ENCODE results near the gene GCAT.

Gene GCAT

DNA sequence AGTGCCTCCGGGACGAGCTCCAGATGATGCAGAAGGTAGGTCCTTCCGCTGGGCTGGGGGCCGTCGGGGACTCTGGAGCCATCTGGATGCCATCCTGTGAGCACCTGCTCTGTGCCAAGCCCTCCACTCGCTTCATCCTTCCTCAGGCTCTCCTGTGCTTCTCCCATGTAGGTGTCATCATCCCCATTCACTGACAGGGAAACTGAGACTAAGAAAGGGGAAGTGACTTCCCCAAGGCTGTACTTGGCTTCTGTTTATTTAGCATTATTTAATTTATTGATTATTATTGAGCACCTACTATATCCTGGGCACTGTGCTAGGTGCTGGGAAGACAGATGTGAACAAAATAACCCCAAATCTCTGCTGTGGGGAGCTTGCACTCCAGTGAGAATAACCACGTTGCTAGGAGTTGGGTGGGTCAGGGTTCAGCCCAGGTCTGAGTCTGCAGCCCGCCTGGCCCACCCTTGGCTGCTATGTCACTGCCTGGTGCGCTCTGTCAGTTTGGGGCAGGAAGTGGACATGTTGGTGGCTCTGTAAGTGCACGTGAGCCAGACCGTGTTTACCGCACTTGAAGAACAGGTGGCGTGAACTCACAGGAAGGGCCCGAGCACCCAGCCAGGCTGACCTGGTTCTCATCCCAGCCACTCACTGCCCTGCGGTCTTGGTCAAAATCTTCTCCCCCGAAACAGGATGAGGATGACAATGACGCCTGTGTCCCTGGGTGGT lies 35.9 kb upstream of the GCAT start:
- peaks cover 29% of the 10 kb centered on the region for H3K36me3 ChIP-seq (ENCODE audit: control insufficient read depth, insufficient read depth, low read length)
- H3K27ac ChIP-seq (ENCODE audit: low read depth, low read length): no peak overlapping the region
- H3K9ac ChIP-seq (ENCODE audit: low read length): no peak overlapping the region
- H3K4me3 ChIP-seq (ENCODE audit: low read length): no peak overlapping the region
- no peaks in the 10 kb centered on the region for H3K27me3 ChIP-seq (ENCODE audit: control insufficient read depth, insufficient read depth, low read length)
- H3K4me1 ChIP-seq (ENCODE audit: control insufficient read depth, insufficient read depth, low read length): no peaks in the 10 kb centered on the region

DNA sequence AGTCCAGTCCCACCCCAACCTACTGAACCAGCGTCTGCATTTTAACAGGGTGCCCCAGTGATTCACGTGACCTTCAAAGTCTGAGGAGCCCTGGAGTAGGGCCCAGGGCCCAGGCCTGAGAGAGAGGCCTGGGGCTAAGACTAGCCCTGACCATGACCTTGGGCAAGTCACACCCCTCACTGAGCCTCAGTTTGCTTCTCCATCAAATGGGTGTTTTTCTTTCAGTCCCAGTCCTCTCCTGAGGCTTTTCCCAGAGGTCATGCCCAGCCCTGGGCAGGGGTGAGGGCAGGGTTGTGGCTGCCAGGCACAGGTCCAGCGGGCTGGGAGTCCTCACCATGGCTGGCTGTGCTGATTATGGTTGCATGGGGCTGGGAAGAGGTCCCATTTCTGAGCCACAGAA lies 33.0 kb upstream of the GCAT start:
- Histone ChIP-seq H3K9ac (ENCODE audit: low read length) (no peak overlapping the region), H3K27ac (ENCODE audit: low read depth, low read length) (no peak overlapping the region), H3K4me3 (ENCODE audit: low read length) (no peak overlapping the region), H3K36me3 (ENCODE audit: control insufficient read depth, insufficient read depth, low read length) (peaks cover 22% of the 10 kb centered on the region), H3K27me3 (ENCODE audit: control insufficient read depth, insufficient read depth, low read length) (no peaks in the 10 kb centered on the region), H3K4me1 (ENCODE audit: control insufficient read depth, insufficient read depth, low read length) (peaks cover 4% of the 10 kb centered on the region)

DNA sequence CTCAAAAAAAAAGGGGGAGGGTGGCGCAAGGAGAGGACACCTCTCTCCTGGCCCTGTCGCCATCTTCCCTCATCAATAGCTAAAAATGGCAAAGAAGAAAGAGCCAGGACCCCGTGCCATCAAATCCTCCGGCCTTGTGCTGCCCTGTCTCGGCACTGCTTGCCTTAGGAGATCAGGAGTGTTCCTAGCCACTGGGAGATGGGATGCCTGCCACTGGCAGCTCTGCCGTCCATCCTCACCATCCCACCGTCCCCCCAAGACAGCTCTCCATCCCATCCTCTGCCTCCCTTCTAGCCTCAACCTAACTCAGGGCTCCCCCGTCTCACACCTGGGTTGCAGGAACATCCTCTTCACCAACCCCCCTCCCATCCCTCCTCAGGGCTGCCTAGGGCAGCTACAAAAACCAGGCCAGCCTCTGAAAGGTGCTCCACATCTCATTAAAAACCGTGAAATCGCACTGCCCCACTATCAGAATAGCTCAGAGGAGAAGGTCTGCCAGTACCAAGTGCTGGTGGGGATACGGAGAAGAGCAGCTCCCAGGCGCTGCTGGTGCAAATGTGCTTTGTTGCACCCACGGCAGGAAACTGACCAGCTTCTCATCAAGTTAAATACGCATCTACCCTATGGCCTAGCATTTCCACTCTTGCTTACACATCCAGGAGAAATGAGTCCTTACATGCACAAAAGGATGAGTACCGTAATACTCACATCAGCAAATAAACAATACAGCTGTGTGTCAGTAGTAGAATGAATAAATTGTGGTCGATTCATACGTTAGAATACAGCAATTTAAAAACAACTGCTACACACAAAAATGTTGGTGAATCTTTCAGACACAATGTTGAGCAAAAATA lies 31.7 kb upstream of the GCAT start:
- Histone ChIP-seq H3K9ac (ENCODE audit: low read length) (no peak overlapping the region), H3K36me3 (ENCODE audit: control insufficient read depth, insufficient read depth, low read length) (peaks cover 20% of the 10 kb centered on the region), H3K27me3 (ENCODE audit: control insufficient read depth, insufficient read depth, low read length) (no peaks in the 10 kb centered on the region), H3K4me1 (ENCODE audit: control insufficient read depth, insufficient read depth, low read length) (peaks cover 4% of the 10 kb centered on the region), H3K27ac (ENCODE audit: low read depth, low read length) (peak overlapping the region; percentile 14), H3K4me3 (ENCODE audit: low read length) (no peak overlapping the region)

DNA sequence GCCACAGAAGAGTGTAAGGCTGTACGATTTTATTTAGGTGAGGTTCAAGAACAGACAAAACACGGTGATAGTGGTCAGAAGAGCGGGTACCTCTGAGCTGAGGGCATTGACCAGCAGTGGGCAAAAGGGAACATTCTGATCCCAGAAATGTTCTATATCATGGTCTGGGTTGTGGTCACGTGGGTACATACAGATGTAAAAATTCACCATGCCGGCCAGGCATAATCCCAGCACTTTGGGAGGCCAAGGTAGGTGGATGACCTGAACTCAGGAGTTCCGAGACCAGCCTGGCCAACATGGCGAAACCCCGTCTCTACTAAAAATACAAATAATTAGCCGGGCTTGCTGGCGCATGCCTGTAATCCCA lies 31.1 kb upstream of the GCAT start:
- Histone ChIP-seq H3K4me3 (ENCODE audit: low read length) (no peak overlapping the region), H3K36me3 (ENCODE audit: control insufficient read depth, insufficient read depth, low read length) (peaks cover 15% of the 10 kb centered on the region), H3K4me1 (ENCODE audit: control insufficient read depth, insufficient read depth, low read length) (peaks cover 4% of the 10 kb centered on the region), H3K27me3 (ENCODE audit: control insufficient read depth, insufficient read depth, low read length) (no peaks in the 10 kb centered on the region), H3K9ac (ENCODE audit: low read length) (no peak overlapping the region), H3K27ac (ENCODE audit: low read depth, low read length) (peak overlapping the region; percentile 14)

DNA sequence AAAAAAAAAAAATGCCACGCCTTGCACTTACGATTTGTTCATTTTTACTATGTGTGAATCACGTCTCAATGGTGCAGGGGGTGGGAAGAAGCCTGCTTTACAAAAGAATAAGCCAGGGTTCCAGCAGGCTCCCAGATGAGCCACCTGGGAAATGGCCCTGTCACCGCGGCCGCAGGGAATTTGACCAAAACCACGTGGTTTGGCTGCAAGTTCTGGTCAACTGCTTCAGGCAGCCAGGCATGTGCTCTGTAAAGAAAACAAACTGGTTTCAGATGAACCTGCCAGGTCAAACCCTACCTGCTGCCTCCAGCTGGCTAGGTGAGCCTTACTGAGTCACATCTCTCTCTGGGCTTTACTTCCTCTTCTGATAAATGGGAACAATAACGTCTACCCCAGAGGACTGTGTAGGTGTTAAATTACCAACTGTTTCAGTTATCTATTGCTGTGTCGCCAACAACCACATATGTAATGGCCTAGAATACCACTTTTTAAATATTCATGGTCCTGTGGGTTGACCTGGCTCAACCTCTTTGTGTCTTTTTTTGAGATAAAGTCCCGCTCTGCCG lies 30.5 kb upstream of the GCAT start:
- Histone ChIP-seq H3K36me3 (ENCODE audit: control insufficient read depth, insufficient read depth, low read length) (peaks cover 10% of the 10 kb centered on the region), H3K4me1 (ENCODE audit: control insufficient read depth, insufficient read depth, low read length) (peaks cover 4% of the 10 kb centered on the region), H3K27ac (ENCODE audit: low read depth, low read length) (no peak overlapping the region), H3K9ac (ENCODE audit: low read length) (no peak overlapping the region), H3K4me3 (ENCODE audit: low read length) (no peak overlapping the region), H3K27me3 (ENCODE audit: control insufficient read depth, insufficient read depth, low read length) (no peaks in the 10 kb centered on the region)

DNA sequence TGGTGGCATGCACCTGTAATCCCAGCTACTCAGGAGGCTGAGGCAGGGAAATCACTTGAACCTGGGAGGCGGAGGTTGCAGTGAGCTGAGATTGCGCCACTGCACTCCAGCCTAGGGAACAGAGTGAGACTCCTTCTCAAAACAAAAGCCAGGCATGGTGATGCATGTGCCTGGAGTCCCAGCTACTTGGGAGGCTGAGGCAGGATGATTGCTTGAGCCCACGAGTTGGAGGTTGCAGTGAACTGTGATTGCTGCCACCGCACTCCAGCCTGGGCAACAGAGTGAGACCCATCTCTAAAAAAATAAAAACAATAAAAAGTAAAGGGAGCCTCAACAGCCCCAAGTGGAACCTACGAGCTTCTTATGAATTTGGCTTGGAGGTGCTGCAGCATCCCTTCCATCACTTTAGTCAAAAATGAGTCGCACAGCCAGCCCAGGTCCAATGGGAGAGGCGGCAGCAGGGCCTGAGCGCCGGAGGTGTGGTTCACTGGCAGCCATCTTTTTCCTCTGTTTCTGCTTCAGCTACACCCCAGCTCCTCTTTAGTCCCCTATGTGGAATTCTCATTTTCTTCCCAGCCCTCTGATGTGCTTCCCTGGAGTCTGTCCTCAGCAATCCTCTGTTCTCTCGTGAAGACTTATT lies 29.2 kb upstream of the GCAT start:
- Histone ChIP-seq H3K36me3 (ENCODE audit: control insufficient read depth, insufficient read depth, low read length) (peaks cover 5% of the 10 kb centered on the region), H3K4me1 (ENCODE audit: control insufficient read depth, insufficient read depth, low read length) (peaks cover 4% of the 10 kb centered on the region), H3K27ac (ENCODE audit: low read depth, low read length) (no peak overlapping the region), H3K9ac (ENCODE audit: low read length) (no peak overlapping the region), H3K27me3 (ENCODE audit: control insufficient read depth, insufficient read depth, low read length) (no peaks in the 10 kb centered on the region), H3K4me3 (ENCODE audit: low read length) (no peak overlapping the region)

DNA sequence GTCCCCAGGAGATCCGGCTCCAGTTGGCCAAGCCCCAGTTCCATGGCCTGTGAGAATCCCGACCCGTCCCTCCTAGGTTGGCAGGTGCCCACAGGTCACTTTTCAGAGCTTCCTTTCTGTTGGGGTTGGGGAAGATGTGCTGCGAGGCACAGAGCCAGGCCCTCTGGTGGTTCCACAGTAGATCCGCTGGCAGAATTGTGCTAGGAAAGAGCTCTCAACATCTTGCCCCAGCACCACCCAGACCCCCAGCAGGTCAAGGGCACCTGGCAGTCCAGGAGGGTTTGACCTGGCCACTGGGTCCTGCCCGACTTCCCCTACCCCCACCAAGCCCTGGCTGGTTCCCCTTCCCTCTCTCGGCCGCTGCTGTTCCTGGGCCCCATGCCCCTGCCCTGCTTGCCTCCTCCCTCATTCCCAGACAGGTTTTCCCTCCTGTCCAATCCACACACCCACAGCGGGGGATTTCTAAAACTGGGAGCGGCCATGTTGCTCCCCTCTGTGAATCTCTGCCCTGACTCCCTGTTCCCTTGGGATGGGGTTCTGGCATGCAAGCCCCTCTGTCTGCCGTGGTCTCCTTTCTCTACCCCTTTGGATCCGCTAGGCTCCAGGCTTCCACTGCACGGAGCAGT lies 26.2 kb upstream of the GCAT start:
- H3K4me1 ChIP-seq (ENCODE audit: control insufficient read depth, insufficient read depth, low read length): peaks cover 4% of the 10 kb centered on the region

DNA sequence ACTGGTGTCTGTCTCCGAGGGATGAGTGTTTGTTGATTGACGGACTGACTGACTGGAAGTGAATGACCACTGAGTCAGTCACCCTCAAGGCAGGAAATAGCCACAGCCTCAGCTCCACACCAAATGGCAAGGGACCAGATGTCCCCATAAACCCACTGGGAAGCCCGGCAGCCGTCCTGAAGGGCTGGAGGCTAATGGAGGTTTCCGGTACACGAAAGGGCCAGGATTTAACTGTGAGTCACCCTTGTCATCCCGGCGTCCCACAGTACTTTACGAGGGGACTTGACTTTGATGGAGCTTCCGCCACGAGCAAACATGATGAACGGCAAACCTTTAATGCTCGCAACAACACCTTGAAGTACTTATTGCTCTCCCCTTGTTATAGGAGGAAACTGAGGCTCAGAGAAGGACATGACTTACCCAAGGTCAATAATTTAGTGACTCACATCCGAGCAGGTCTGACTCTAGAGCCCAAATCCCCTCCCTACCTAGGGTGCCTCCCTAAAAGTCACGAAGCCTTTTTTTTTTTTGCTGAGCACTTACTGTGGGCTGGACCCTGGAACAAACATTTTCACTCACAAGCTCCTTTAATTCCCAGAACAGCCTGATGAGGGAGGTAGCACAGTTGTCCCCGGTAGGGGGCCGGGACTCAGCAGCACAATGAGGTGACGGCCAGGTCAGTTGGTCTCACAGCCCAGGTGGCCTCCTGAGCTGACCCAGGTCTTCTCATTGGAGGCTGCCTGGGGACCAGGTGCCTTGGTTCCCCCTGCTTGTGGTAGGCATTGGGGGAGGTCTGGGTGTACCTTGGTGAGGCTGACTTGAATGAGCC lies 25.2 kb upstream of the GCAT start:
- no peak overlapping the region for H3K4me3 ChIP-seq (ENCODE audit: low read length)
- no peaks in the 10 kb centered on the region for H3K4me1 ChIP-seq (ENCODE audit: control insufficient read depth, insufficient read depth, low read length)
- H3K9ac ChIP-seq (ENCODE audit: low read length): no peak overlapping the region
- H3K36me3 ChIP-seq (ENCODE audit: control insufficient read depth, insufficient read depth, low read length): no peaks in the 10 kb centered on the region
- no peak overlapping the region for H3K27ac ChIP-seq (ENCODE audit: low read depth, low read length)
- H3K27me3 ChIP-seq (ENCODE audit: control insufficient read depth, insufficient read depth, low read length): no peaks in the 10 kb centered on the region

More for the DNA sequence above, 26.2 kb upstream of the GCAT start:
- Histone ChIP-seq H3K4me3 (ENCODE audit: low read length) (no peak overlapping the region), H3K36me3 (ENCODE audit: control insufficient read depth, insufficient read depth, low read length) (no peaks in the 10 kb centered on the region), H3K27ac (ENCODE audit: low read depth, low read length) (no peak overlapping the region), H3K9ac (ENCODE audit: low read length) (no peak overlapping the region), H3K27me3 (ENCODE audit: control insufficient read depth, insufficient read depth, low read length) (no peaks in the 10 kb centered on the region)

DNA sequence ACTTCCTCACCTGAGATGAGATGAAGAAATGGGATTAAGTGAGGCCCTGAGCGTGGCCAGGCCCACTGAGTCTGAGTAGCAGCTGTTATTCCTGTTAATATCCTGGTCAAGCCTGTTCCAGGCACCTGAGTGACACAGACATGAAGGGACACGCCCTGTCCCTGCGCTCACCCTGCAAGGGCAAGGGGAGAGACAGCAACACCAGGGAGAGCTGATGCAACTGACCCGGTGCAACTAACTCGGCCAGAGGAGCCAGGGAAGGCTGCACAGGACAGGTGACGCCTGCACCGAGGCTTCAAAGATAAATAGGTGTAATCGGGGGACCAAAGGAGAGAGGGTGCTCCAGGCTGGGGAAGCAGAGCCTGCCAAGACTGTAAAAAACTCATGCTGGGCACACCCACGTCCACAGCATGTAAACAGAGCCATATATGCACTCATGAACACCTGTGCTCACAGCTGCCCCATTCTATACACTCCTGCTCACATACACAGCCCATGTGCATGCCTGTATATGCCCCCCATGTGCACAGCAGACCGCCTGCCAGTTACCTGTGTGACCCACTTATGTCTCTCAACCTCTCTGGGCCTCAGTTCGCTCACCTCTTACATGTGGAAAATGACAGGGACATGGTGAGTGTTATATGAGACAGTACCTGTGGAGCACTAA lies 22.8 kb upstream of the GCAT start:
- no peaks in the 10 kb centered on the region for H3K4me1 ChIP-seq (ENCODE audit: control insufficient read depth, insufficient read depth, low read length)
- H3K27me3 ChIP-seq (ENCODE audit: control insufficient read depth, insufficient read depth, low read length): no peaks in the 10 kb centered on the region
- no peak overlapping the region for H3K27ac ChIP-seq (ENCODE audit: low read depth, low read length)
- H3K36me3 ChIP-seq (ENCODE audit: control insufficient read depth, insufficient read depth, low read length): no peaks in the 10 kb centered on the region
- no peak overlapping the region for H3K4me3 ChIP-seq (ENCODE audit: low read length)
- no peak overlapping the region for H3K9ac ChIP-seq (ENCODE audit: low read length)

DNA sequence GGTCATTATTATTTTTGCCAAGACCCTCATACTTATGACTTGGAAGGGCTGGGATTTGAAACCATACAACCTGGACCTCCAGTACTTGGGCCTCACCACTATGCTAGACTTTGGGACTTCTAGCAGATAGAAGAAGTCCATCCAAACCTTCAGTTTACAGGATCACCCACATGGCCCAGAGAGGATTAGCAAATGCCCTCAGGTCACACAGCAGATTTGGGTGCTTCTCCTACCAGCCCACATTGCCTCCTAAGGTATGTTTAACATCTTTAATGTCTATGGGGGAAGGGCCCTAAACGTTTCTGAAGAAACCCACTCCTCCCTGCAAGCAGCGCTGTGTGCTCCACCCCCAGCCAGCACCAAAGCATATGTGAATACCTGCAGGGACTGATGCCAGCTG lies 17.5 kb upstream of the GCAT start:
- Histone ChIP-seq H3K27ac (ENCODE audit: low read depth, low read length) (no peak overlapping the region), H3K4me3 (ENCODE audit: low read length) (no peak overlapping the region), H3K9ac (ENCODE audit: low read length) (no peak overlapping the region), H3K36me3 (ENCODE audit: control insufficient read depth, insufficient read depth, low read length) (no peaks in the 10 kb centered on the region), H3K27me3 (ENCODE audit: control insufficient read depth, insufficient read depth, low read length) (no peaks in the 10 kb centered on the region), H3K4me1 (ENCODE audit: control insufficient read depth, insufficient read depth, low read length) (no peaks in the 10 kb centered on the region)

DNA sequence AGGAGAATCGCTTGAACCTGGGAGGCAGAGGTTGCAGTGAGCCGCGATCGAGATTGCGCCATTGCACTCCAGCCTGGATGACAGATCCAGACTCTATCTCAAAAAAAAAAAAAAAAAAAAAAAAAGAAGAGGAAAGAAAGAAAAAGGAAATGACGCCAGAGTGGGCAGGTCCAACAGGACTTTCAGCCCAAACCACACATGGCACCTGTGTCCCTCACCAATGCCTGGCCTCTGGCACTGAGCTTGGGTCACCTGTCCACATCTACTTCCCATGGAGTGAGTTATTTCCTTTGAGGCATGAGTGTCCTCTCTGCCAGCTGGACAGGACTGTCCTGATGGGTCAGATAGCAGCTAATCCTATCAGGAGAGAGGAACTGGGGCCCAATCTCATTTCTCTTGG lies 15.2 kb upstream of the GCAT start:
- Histone ChIP-seq H3K4me1 (ENCODE audit: control insufficient read depth, insufficient read depth, low read length) (no peaks in the 10 kb centered on the region), H3K9ac (ENCODE audit: low read length) (no peak overlapping the region), H3K4me3 (ENCODE audit: low read length) (no peak overlapping the region), H3K36me3 (ENCODE audit: control insufficient read depth, insufficient read depth, low read length) (no peaks in the 10 kb centered on the region), H3K27me3 (ENCODE audit: control insufficient read depth, insufficient read depth, low read length) (no peaks in the 10 kb centered on the region), H3K27ac (ENCODE audit: low read depth, low read length) (no peak overlapping the region)

All from rectal smooth muscle tissue (tissue), 1 donor.